SK-N-SH (cell line): Measurements from ENCODE around the gene MAPKAP1.

Source experiments
- CTCF ChIP-seq: fragments of 200-600 bp; sonication (generic); IDR thresholded peaks from 2 replicates; pipeline ENCODE4 v1.6.1; 2017; ENCODE audit warnings: antibody characterized with exemption, mild to moderate bottlenecking, moderate library complexity
- EZH2phosphoT487 ChIP-seq: fragments of 200-600 bp; sonication (generic); IDR thresholded peaks from 2 replicates; pipeline ENCODE4 v1.6.1; 2017; ENCODE audit warnings: low read depth, mixed run types, mild to moderate bottlenecking, antibody characterized with exemption, moderate library complexity, borderline replicate concordance
- MXI1 ChIP-seq: IDR thresholded peaks from 2 replicates; pipeline ENCODE4 v1.6.1; 2012; ENCODE audit warnings: mild to moderate bottlenecking, low read depth, low read length, improper control_type of control experiment
- POLR2AphosphoS5 ChIP-seq: IDR thresholded peaks from 2 replicates; pipeline ENCODE4 v1.6.1; 2012; ENCODE audit warnings: low read depth, low read length
- RAD21 ChIP-seq: IDR thresholded peaks from 2 replicates; pipeline ENCODE4 v1.6.1; 2012; ENCODE audit warnings: mild to moderate bottlenecking, low read length
- RFX5 ChIP-seq: IDR thresholded peaks from 2 replicates; pipeline ENCODE4 v1.6.1; 2012; ENCODE audit warnings: mild to moderate bottlenecking, improper control_type of control experiment, low read length
- SIN3A ChIP-seq: IDR thresholded peaks from 2 replicates; pipeline ENCODE4 v1.6.1; 2012; ENCODE audit warnings: low read depth, mild to moderate bottlenecking, low read length, moderate library complexity, borderline replicate concordance
- TAF1 ChIP-seq: IDR thresholded peaks from 2 replicates; pipeline ENCODE4 v1.6.1; 2012; ENCODE audit warnings: low read depth, mild to moderate bottlenecking, low read length, moderate library complexity, borderline replicate concordance
- TEAD4 ChIP-seq: IDR thresholded peaks from 2 replicates; pipeline ENCODE4 v1.4.0; 2012; ENCODE audit warnings: mild to moderate bottlenecking, borderline replicate concordance; ENCODE audit not compliant: insufficient read depth
- TF ChIP-seq, protein P1 (sequence below): IDR thresholded peaks from 2 replicates; pipeline ENCODE4 v1.4.0; 2012; ENCODE audit warnings: low read depth
- TF ChIP-seq, protein P2 (sequence below): IDR thresholded peaks from 2 replicates; pipeline ENCODE4 v1.4.0; 2012; ENCODE audit warnings: low read depth, borderline replicate concordance

DNA sequence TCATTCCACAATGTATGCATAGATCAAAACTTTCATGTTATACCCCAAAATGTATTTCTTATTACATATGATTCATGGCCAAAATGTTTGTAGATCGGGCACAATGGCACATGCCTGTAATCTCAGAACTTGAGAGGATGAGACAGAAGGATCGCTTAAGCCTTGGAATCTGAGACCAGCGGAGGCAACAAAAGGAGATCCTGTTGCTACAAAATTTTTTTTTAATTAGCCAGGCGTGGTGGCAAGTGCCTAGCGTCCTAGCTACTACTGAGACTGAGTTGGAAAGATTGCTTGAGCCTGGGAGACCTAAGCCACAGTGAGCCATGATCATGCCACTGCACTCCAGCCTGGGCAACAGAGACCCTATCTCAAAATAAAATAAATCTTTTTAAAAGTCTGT lies 89.9 kb downstream of the MAPKAP1 start:
- no peak for TF ChIP-seq CTCF
- no peak for TF ChIP-seq EZH2phosphoT487
- no peak for TF ChIP-seq TAF1
- no peak for TF ChIP-seq MXI1
- TF ChIP-seq TEAD4, result no peak
- TF ChIP-seq, protein P1, sequence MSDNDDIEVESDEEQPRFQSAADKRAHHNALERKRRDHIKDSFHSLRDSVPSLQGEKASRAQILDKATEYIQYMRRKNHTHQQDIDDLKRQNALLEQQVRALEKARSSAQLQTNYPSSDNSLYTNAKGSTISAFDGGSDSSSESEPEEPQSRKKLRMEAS, result no peak
- TF ChIP-seq RFX5, result no peak
- TF ChIP-seq SIN3A, result no peak
- no peak for TF ChIP-seq POLR2AphosphoS5
- TF ChIP-seq, protein P2, sequence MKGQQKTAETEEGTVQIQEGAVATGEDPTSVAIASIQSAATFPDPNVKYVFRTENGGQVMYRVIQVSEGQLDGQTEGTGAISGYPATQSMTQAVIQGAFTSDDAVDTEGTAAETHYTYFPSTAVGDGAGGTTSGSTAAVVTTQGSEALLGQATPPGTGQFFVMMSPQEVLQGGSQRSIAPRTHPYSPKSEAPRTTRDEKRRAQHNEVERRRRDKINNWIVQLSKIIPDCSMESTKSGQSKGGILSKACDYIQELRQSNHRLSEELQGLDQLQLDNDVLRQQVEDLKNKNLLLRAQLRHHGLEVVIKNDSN, result no peak
- TF ChIP-seq RAD21, result no peak
